Breast epithelium (tissue), 3 donors: ENCODE data around the gene CETN3.

Experiments used
- POLR2A ChIP-seq: fragments of 450-650 bp; IDR thresholded peaks from one replicate; pipeline ENCODE4 v1.6.1; 2016; ENCODE audit warnings: antibody characterized with exemption, mild to moderate bottlenecking, moderate library complexity
- POLR2AphosphoS5 ChIP-seq, 3 donors: sonication (generic); formaldehyde crosslinking; IDR thresholded peaks; one replicate each; pipeline ENCODE4 v1.6.1; 2017; ENCODE audit warnings: antibody characterized with exemption in 3 of 3
- TF ChIP-seq, protein P1 (sequence below), 3 donors: fragments of 450-650 bp; IDR thresholded peaks; one replicate each; pipeline ENCODE4 v1.5.1; 2016 to 2017; ENCODE audit warnings: antibody characterized with exemption in 3 of 3, mild to moderate bottlenecking in 3 of 3, moderate library complexity in 3 of 3

GRCh38 chr5:90402521-90403255 is 6.9 kb downstream of the CETN3 start:
- TF ChIP-seq, protein P1, sequence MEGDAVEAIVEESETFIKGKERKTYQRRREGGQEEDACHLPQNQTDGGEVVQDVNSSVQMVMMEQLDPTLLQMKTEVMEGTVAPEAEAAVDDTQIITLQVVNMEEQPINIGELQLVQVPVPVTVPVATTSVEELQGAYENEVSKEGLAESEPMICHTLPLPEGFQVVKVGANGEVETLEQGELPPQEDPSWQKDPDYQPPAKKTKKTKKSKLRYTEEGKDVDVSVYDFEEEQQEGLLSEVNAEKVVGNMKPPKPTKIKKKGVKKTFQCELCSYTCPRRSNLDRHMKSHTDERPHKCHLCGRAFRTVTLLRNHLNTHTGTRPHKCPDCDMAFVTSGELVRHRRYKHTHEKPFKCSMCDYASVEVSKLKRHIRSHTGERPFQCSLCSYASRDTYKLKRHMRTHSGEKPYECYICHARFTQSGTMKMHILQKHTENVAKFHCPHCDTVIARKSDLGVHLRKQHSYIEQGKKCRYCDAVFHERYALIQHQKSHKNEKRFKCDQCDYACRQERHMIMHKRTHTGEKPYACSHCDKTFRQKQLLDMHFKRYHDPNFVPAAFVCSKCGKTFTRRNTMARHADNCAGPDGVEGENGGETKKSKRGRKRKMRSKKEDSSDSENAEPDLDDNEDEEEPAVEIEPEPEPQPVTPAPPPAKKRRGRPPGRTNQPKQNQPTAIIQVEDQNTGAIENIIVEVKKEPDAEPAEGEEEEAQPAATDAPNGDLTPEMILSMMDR (IDR thresholded peaks at IDR 0.05), result no peak
- TF ChIP-seq POLR2A (no peak), POLR2AphosphoS5 (IDR thresholded peaks at IDR 0.05) (no peak)
